H9 (cell line): ENCODE results near the gene STK32C. TPM values are rescaled to one million over a fixed set of nuclear protein-coding genes. Genes with fewer than 3 reads are reported as not detected.

Experiments
- DNase-seq: peaks from one replicate; pipeline ENCODE4 v3.0.0-alpha.2; 2017
- H2AFZ ChIP-seq: one replicate; pipeline ENCODE4 v1.6.1; 2013; ENCODE audit warnings: mild to moderate bottlenecking, low read length, control low read depth, moderate library complexity
- H2AK5ac ChIP-seq: 2 replicates; pipeline ENCODE4 v1.6.1; 2013; ENCODE audit warnings: low read length, control low read depth, mixed read lengths; ENCODE audit not compliant: insufficient read length
- H2BK120ac ChIP-seq: one replicate; pipeline ENCODE4 v1.6.1; 2013; ENCODE audit warnings: low read depth, mild to moderate bottlenecking, low read length, control low read depth, inconsistent platforms; ENCODE audit not compliant: poor library complexity, severe bottlenecking
- H2BK12ac ChIP-seq: 2 replicates; pipeline ENCODE4 v1.6.1; 2013; ENCODE audit warnings: low read length, control low read depth, mixed read lengths, low read depth; ENCODE audit not compliant: insufficient read length
- H2BK15ac ChIP-seq: 2 replicates; pipeline ENCODE4 v1.6.1; 2013; ENCODE audit warnings: low read depth, low read length, control low read depth
- H2BK20ac ChIP-seq: one replicate; pipeline ENCODE4 v1.6.1; 2013; ENCODE audit warnings: low read depth, mild to moderate bottlenecking, low read length, control low read depth, inconsistent platforms; ENCODE audit not compliant: poor library complexity, severe bottlenecking
- H2BK5ac ChIP-seq: 2 replicates; pipeline ENCODE4 v1.6.1; 2013; ENCODE audit warnings: low read length, control low read depth, mixed read lengths; ENCODE audit not compliant: insufficient read length
- H3K14ac ChIP-seq: 2 replicates; pipeline ENCODE4 v1.6.1; 2013; ENCODE audit warnings: low read length, control low read depth; ENCODE audit not compliant: insufficient read depth
- H3K18ac ChIP-seq: 2 replicates; pipeline ENCODE4 v1.6.1; 2013; ENCODE audit warnings: low read depth, mild to moderate bottlenecking, mixed read lengths, low read length, control low read depth; ENCODE audit not compliant: insufficient read length
- H3K23ac ChIP-seq: 2 replicates; pipeline ENCODE4 v1.6.1; 2013; ENCODE audit warnings: low read length, control low read depth, mixed read lengths, low read depth; ENCODE audit not compliant: insufficient read length
- H3K23me2 ChIP-seq: 2 replicates; pipeline ENCODE4 v1.6.1; 2013; ENCODE audit warnings: low read depth, mild to moderate bottlenecking, mixed read lengths, low read length, control low read depth; ENCODE audit not compliant: insufficient read length, poor library complexity, severe bottlenecking
- H3K27ac ChIP-seq: 2 replicates; pipeline ENCODE4 v1.5.1; 2013; ENCODE audit warnings: low read length, control low read depth, mixed read lengths, low read depth; ENCODE audit not compliant: insufficient read length
- H3K27me3 ChIP-seq: 2 replicates; pipeline ENCODE4 v1.6.1; 2013; ENCODE audit warnings: low read length, control low read depth, inconsistent platforms; ENCODE audit not compliant: insufficient read depth
- H3K4ac ChIP-seq: 2 replicates; pipeline ENCODE4 v1.6.1; 2013; ENCODE audit warnings: low read depth, mild to moderate bottlenecking, control low read depth, inconsistent platforms, low read length, moderate library complexity
- H3K4me1 ChIP-seq: 2 replicates; pipeline ENCODE4 v1.6.1; 2013; ENCODE audit warnings: low read length, control low read depth, inconsistent platforms; ENCODE audit not compliant: insufficient read depth
- H3K4me2 ChIP-seq: 2 replicates; pipeline ENCODE4 v1.6.1; 2013; ENCODE audit warnings: low read length, control low read depth, mixed read lengths; ENCODE audit not compliant: insufficient read length, insufficient read depth
- H3K56ac ChIP-seq: 2 replicates; pipeline ENCODE4 v1.6.1; 2013; ENCODE audit warnings: low read depth, mild to moderate bottlenecking, mixed read lengths, low read length, control low read depth; ENCODE audit not compliant: insufficient read length
- H3K79me1 ChIP-seq: 2 replicates; pipeline ENCODE4 v1.6.1; 2013; ENCODE audit warnings: low read depth, mild to moderate bottlenecking, moderate library complexity, low read length, control low read depth, inconsistent platforms; ENCODE audit not compliant: insufficient read depth, poor library complexity, severe bottlenecking
- H3K79me2 ChIP-seq: 2 replicates; pipeline ENCODE4 v1.6.1; 2013; ENCODE audit warnings: low read length, control low read depth, inconsistent platforms; ENCODE audit not compliant: insufficient read depth
- H3K9ac ChIP-seq: 2 replicates; pipeline ENCODE4 v1.6.1; 2013; ENCODE audit warnings: low read length, control low read depth, mixed read lengths; ENCODE audit not compliant: insufficient read length; ENCODE audit errors: extremely low read depth
- H3K9me3 ChIP-seq: one replicate; pipeline ENCODE4 v1.6.1; 2013; ENCODE audit warnings: low read depth, low read length, inconsistent platforms; ENCODE audit not compliant: control insufficient read depth
- H3T11ph ChIP-seq: one replicate; pipeline ENCODE4 v1.6.1; 2013; ENCODE audit warnings: mild to moderate bottlenecking, low read length, control low read depth, inconsistent platforms
- H4K20me1 ChIP-seq: one replicate; pipeline ENCODE4 v1.6.1; 2013; ENCODE audit not compliant: control insufficient read depth, insufficient read length, insufficient read depth
- H4K5ac ChIP-seq: 2 replicates; pipeline ENCODE4 v1.6.1; 2013; ENCODE audit warnings: low read depth, mild to moderate bottlenecking, mixed read lengths, low read length, control low read depth; ENCODE audit not compliant: insufficient read length
- H4K8ac ChIP-seq: replicated peaks from 2 replicates; pipeline ENCODE4 v1.6.1; 2013; ENCODE audit warnings: low read length, control low read depth, mixed read lengths, low read depth; ENCODE audit not compliant: insufficient read length
- H4K91ac ChIP-seq: 2 replicates; pipeline ENCODE4 v1.6.1; 2013; ENCODE audit warnings: low read depth, mild to moderate bottlenecking, moderate library complexity, mixed read lengths, low read length, control low read depth; ENCODE audit not compliant: insufficient read length
- H3K27ac Mint-ChIP-seq, 3 experiments: 2 replicates in 2 of 3; 3 replicates in 1 of 3; pipeline ENCODE4 v1.8.0; 2020 to 2021; ENCODE audit warnings: mixed read lengths in 3 of 3, mild to moderate bottlenecking in 1 of 3, moderate library complexity in 1 of 3
- H3K27me3 Mint-ChIP-seq: 2 replicates; pipeline ENCODE4 v1.8.0; 2021; ENCODE audit warnings: low read depth, mild to moderate bottlenecking, moderate library complexity, mixed read lengths
- H3K36me3 Mint-ChIP-seq, 3 experiments: 2 replicates in 2 of 3; 3 replicates in 1 of 3; pipeline ENCODE4 v1.8.0; 2020 to 2021; ENCODE audit warnings: low read depth in 3 of 3, mixed read lengths in 3 of 3; ENCODE audit not compliant: insufficient read depth in 1 of 3
- H3K4me1 Mint-ChIP-seq, 2 experiments: 2 replicates each; pipeline ENCODE4 v1.8.0; 2020; ENCODE audit warnings: mixed read lengths in 2 of 2
- H3K4me3 Mint-ChIP-seq, 2 experiments: 2 replicates in 1 of 2; 3 replicates in 1 of 2; pipeline ENCODE4 v1.8.0; 2020 to 2021; ENCODE audit warnings: mild to moderate bottlenecking in 2 of 2, mixed read lengths in 2 of 2, moderate library complexity in 1 of 2
- H3K9me3 Mint-ChIP-seq, 2 experiments: 2 replicates in 1 of 2; 3 replicates in 1 of 2; pipeline ENCODE4 v1.8.0; 2020; ENCODE audit warnings: mild to moderate bottlenecking in 2 of 2, mixed read lengths in 2 of 2, moderate library complexity in 1 of 2
- CTCF ChIP-seq: fragments of 200-600 bp; sonication (generic); conservative IDR thresholded peaks from 3 replicates; pipeline ENCODE4 v1.8.0; 2021; ENCODE audit warnings: antibody characterized with exemption, mild to moderate bottlenecking
- WGBS: extraction: QIAGEN DNeasy Blood & Tissue Kit; methylation state at CpG from one replicate; pipeline ENCODE4 v1.1.7; 2013; ENCODE audit warnings: missing lambda C conversion rate, low lambda C conversion rate, mixed read lengths; ENCODE audit not compliant: insufficient read length; ENCODE audit errors: extremely low coverage; 5-methylcytosine and 5-hydroxymethylcytosine counted together
- total RNA-seq: library from RNA; stranded (reverse); gene quantifications from 2 replicates; pipeline ENCODE4 v1.2.1, GENCODE V29; 2021

STK32C gene
- total RNA-seq, 1 experiment from 2014 or later, result 11.3 TPM

- Histone ChIP-seq H3K27ac (no peak overlapping the region), H3T11ph (no peak overlapping the region), H2BK12ac (no peak overlapping the region), H3K56ac (no peak overlapping the region), H2BK5ac (no peak overlapping the region), H3K23ac (no peak overlapping the region), H4K91ac (no peak overlapping the region), H3K9ac (no peak overlapping the region), H3K4ac (no peak overlapping the region), H2AFZ (no peak overlapping the region), H3K9me3 (no peaks in the 10 kb centered on the region), H4K8ac (no peak overlapping the region), H3K4me1 (no peaks in the 10 kb centered on the region), H4K20me1 (no peaks in the 10 kb centered on the region), H3K14ac (no peak overlapping the region; the same call in 1 of the 2 replicates), H3K23me2 (no peaks in the 10 kb centered on the region), H2AK5ac (no peak overlapping the region), H2BK20ac (no peak overlapping the region), H2BK15ac (no peak overlapping the region), H3K4me2 (no peak overlapping the region), H4K5ac (no peak overlapping the region), H3K18ac (no peak overlapping the region), H3K79me1 (no peaks in the 10 kb centered on the region), H3K79me2 (no peaks in the 10 kb centered on the region), H3K27me3 (no peaks in the 10 kb centered on the region), H2BK120ac (no peak overlapping the region)
- Mint-ChIP-seq H3K36me3 (peaks cover 5 to 8% (median 5%) of the 10 kb centered on the region in 3 experiments; a peak in 5 of 7 replicates), H3K9me3 (peaks cover 6 to 18% of the 10 kb centered on the region in 2 experiments), H3K4me3 (no peak overlapping the region), H3K27ac (no peak overlapping the region), H3K4me1 (peaks cover 0 to 8% of the 10 kb centered on the region in 2 experiments; a peak in 2 of 4 replicates), H3K27me3 (peaks cover 32% of the 10 kb centered on the region)
- DNase-seq, result no peak
- WGBS, result no CpG with 5 or more reads among the region's 46 CpGs
- TF ChIP-seq CTCF, result peak; percentile 27; the same call in 2 of the 3 replicates
Observed at GRCh38 chr10:132169766-132170560, 137.8 kb downstream of the STK32C start.
